OCI-LY3 (cell line): ENCODE data around the gene BTBD7.

Source experiments
- CTCF ChIP-seq: fragments of 200-600, 300-600 bp; sonication (generic); IDR thresholded peaks from 2 replicates; pipeline ENCODE4 v1.5.1; 2014; ENCODE audit warnings: antibody characterized with exemption, low read length, low read depth
- EZH2phosphoT487 ChIP-seq: fragments of 200-600 bp; shearing (Covaris generic); IDR thresholded peaks from 2 replicates; pipeline ENCODE4 v1.6.1; 2018; ENCODE audit warnings: antibody characterized with exemption, mixed run types, low read depth

- TF ChIP-seq CTCF = no peak
- no peak for TF ChIP-seq EZH2phosphoT487
Observed at GRCh38 chr14:93348292-93348691, 15.5 kb upstream of the BTBD7 start.
